ENCODE results near the gene ETV2. TPM values are rescaled to one million over a fixed set of nuclear protein-coding genes. Genes with fewer than 3 reads are reported as not detected.
"Not testable (repeated sequence)": the region's sequence is repeated elsewhere in the genome, so short reads cannot be mapped to it uniquely, and the experiment has no call there.

Gene ETV2
- polyA plus RNA-seq, 2 of the 4 experiments (the other 2 are of a cell fraction) = 0.36 to 1.3 TPM

DNA sequence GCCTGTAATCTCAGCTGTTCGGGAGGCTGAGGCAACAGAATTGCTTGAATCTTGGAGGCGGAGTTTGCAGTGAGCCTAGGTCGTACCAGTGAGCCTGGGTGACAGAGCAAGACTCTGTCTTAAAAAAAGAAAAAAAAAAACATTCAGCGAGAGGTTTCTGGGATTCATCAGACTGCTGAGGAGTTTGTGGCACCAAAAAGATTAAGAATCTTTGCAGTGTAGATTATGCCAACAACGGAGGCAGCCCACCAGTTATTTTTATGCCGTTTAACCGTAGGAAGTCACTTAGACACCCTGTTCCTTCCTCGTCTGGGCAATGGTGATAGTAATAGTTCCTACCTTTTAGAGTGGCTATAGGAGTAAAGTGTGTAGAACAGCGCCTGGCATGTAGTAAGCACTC lies 9.0 kb downstream of the ETV2 start:
- TF ChIP-seq RCOR1 (IDR thresholded peaks at IDR 0.05; ENCODE audit: low read depth, low read length) = no peak
- TF ChIP-seq JUN (IDR thresholded peaks at IDR 0.05) = 0 out of 5 replicates have a peak, but pooled peaks of 1 of the 2 experiments have one; percentile 5
- TF ChIP-seq, protein P1, sequence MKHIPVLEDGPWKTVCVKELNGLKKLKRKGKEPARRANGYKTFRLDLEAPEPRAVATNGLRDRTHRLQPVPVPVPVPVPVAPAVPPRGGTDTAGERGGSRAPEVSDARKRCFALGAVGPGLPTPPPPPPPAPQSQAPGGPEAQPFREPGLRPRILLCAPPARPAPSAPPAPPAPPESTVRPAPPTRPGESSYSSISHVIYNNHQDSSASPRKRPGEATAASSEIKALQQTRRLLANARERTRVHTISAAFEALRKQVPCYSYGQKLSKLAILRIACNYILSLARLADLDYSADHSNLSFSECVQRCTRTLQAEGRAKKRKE (CRISPR knock-in tag; IDR thresholded peaks at IDR 0.05; ENCODE audit: low read depth) = no peak
- TF ChIP-seq, protein P2, sequence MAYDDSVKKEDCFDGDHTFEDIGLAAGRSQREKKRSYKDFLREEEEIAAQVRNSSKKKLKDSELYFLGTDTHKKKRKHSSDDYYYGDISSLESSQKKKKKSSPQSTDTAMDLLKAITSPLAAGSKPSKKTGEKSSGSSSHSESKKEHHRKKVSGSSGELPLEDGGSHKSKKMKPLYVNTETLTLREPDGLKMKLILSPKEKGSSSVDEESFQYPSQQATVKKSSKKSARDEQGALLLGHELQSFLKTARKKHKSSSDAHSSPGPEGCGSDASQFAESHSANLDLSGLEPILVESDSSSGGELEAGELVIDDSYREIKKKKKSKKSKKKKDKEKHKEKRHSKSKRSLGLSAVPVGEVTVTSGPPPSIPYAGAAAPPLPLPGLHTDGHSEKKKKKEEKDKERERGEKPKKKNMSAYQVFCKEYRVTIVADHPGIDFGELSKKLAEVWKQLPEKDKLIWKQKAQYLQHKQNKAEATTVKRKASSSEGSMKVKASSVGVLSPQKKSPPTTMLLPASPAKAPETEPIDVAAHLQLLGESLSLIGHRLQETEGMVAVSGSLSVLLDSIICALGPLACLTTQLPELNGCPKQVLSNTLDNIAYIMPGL (CRISPR knock-in tag; IDR thresholded peaks at IDR 0.05; ENCODE audit: borderline replicate concordance) = no peak
- ChIA-PET CTCF (interaction anchor here (1.0 to 5.8 kb wide), 3 partner anchors 10 to 51 kb away, joined by 3 to 49 read pairs (median 4); no protein-coding TSS in a partner anchor), POLR2A (no interaction called here)
- Histone ChIP-seq H3K27ac (no peak overlapping the region), H3K9me3 (no peaks in the 10 kb centered on the region), H3K4me2 (no peak overlapping the region), H3K4me1 (peaks cover 10% of the 10 kb centered on the region), H3K4me3 (no peak overlapping the region)
- FAIRE-seq (peak; percentile 51), DNase-seq (ENCODE audit: low read depth in 1 of 2, low spot score in 1 of 2) (no peak), ATAC-seq (no peak)
- WGBS (ENCODE audit: missing lambda C conversion rate) = 93% methylated on average over 9 of the region's 9 CpGs

DNA sequence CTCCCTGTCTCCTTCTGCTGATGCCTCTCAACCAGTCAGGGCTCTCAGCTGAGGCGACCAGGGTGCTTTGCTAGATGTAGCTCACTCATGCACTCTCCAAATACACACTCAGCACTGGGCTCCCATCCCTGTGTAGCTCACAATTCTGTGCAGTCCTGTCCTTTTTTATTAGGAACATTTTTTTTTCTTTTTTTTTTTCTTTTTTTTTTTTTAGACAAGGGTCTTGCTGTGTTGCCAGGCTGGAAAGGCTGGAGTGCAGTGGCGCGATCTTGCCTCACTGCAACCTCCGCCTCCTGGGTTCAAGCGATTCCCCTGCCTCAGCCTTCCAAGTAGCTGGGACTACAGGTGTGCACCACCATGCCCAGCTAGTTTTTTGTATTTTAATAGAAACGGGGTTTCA lies 13.3 kb downstream of the ETV2 start:
- not testable (repeated sequence) for H3K9me3 ChIP-seq; H3K4me3 ChIP-seq; DNase-seq (ENCODE audit: low read depth in 1 of 2, low spot score in 1 of 2); ATAC-seq; H3K27ac ChIP-seq; FAIRE-seq; H3K4me2 ChIP-seq; H3K4me1 ChIP-seq
- CTCF ChIA-PET = interaction anchor here (0.6 to 3.5 kb wide), 9 partner anchors 13 to 323 kb away, joined by 3 to 16 read pairs (median 4); no protein-coding TSS in a partner anchor
- POLR2A ChIA-PET = interaction anchor here (0.6 to 1.6 kb wide), 5 partner anchors 10 to 179 kb away, joined by 3 to 4 read pairs (median 3); no protein-coding TSS in a partner anchor
- WGBS (ENCODE audit: missing lambda C conversion rate) = 92% methylated on average over 6 of the region's 6 CpGs

DNA sequence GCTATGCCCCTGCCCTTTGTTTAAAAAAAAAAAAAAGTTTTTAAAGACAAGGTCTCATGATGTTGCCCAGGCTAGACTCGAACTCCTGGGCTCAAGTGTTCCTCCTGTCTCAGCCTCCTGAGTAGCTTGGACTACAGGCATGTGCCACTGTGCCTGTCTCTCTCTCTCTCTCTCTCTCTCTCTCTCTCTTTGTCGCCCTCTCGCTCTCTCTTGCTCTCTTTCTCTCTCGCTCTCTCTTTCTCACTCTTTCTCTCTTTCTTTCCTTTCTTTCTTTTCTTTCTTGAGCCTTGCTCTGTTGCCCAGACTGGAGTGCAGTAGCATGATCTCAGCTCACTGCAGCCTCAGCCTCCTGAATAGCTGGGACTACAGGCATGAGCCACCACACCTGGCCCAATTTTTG lies 14.1 kb downstream of the ETV2 start:
- Histone ChIP-seq H3K4me2 (no peak overlapping the region), H3K27ac (no peak overlapping the region), H3K4me3 (no peak overlapping the region), H3K9me3 (no peaks in the 10 kb centered on the region), H3K4me1 (no peaks in the 10 kb centered on the region)
- ATAC-seq = no peak
- FAIRE-seq = peak; percentile 43
- TF ChIP-seq TFCP2L1 (CRISPR knock-in tag; IDR thresholded peaks at IDR 0.05) = no peak
- TF ChIP-seq, protein P2 (CRISPR knock-in tag; IDR thresholded peaks at IDR 0.05; ENCODE audit: borderline replicate concordance) = no peak
- no peak for TF ChIP-seq FOSB (CRISPR knock-in tag; IDR thresholded peaks at IDR 0.05)
- TF ChIP-seq MYC (IDR thresholded peaks at IDR 0.05; ENCODE audit: borderline replicate concordance, low read length) = no peak
- TF ChIP-seq PHF8 (IDR thresholded peaks at IDR 0.05; ENCODE audit: borderline replicate concordance, low read depth) = no peak
- TF ChIP-seq NR3C1 (IDR thresholded peaks at IDR 0.05) = no peak
- no peak for TF ChIP-seq ZFP36 (IDR thresholded peaks at IDR 0.05; ENCODE audit: borderline replicate concordance, partially characterized antibody)
- TF ChIP-seq RARB (CRISPR knock-in tag; IDR thresholded peaks at IDR 0.05) = no peak
- no peak for TF ChIP-seq ESRRA (IDR thresholded peaks at IDR 0.05; ENCODE audit: borderline replicate concordance, low read length)
- no peak for TF ChIP-seq KDM5A (IDR thresholded peaks at IDR 0.05)
- no peak for TF ChIP-seq JUN (IDR thresholded peaks at IDR 0.05)
- TF ChIP-seq FOSL2 (IDR thresholded peaks at IDR 0.05) = no peak
- no peak for TF ChIP-seq FOSL2 (CRISPR knock-in tag; IDR thresholded peaks at IDR 0.05)
- TF ChIP-seq SMC3 (IDR thresholded peaks at IDR 0.05) = no peak
- CTCF ChIA-PET = interaction anchor here (0.6 to 3.5 kb wide), 12 partner anchors 10 to 107 kb away, joined by 3 to 16 read pairs (median 4); partner anchors contain the start of gene UPK1A
- 89% methylated on average over 4 of the region's 4 CpGs for WGBS (ENCODE audit: missing lambda C conversion rate)
- POLR2A ChIA-PET = interaction anchor here (0.6 to 1.6 kb wide), 4 partner anchors 12 to 178 kb away, joined by 3 to 4 read pairs (median 4); no protein-coding TSS in a partner anchor
- no peak for DNase-seq (ENCODE audit: low read depth in 1 of 2, low spot score in 1 of 2)

All from A549 (cell line).